SK-MEL-5 (cell line): Measurements from ENCODE around the gene RBMS1. TPM values are rescaled to one million over a fixed set of nuclear protein-coding genes. Genes with fewer than 3 reads are reported as not detected.
A peak's percentile ranks its signal among the peaks of the same experiment; 100 is the strongest.

Experiments used
- DNase-seq: peaks from one replicate; pipeline ENCODE4 v3.0.0-alpha.2; 2016; ENCODE audit warnings: low read depth, low spot score
- in situ Hi-C: cut with HindIII; loops from 2 replicates; pipeline ENCODE4 v1.10.0; 2016; ENCODE audit warnings: low sequenced_read_pairs, high pct_unique_total_duplicates, low pct_unique_long_range_greater_than_20kb
- total RNA-seq: library from RNA; depleted of rRNA; stranded (reverse); fragments of >200 nt; shearing (Covaris generic); gene quantifications from 2 replicates; pipeline ENCODE4 v1.2.3, GENCODE V29; 2014

Gene RBMS1
- total RNA-seq, 1 experiment from 2014 or later = 56.8 TPM

GRCh38 chr2:160343404-160343803 lies 150.2 kb downstream of the RBMS1 start:
- no peak for DNase-seq
- in situ Hi-C loops = no loop called here

- DNase-seq = no peak
- in situ Hi-C loops = no loop called here
These were observed 153.9 kb downstream of the RBMS1 start for GRCh38 chr2:160339726-160340125.

- in situ Hi-C loops = no loop called here
- DNase-seq = no peak
These were observed 154.5 kb downstream of the RBMS1 start for GRCh38 chr2:160338901-160339685.

- DNase-seq = no peak
- in situ Hi-C loops = no loop called here
These were observed 155.9 kb downstream of the RBMS1 start for GRCh38 chr2:160337728-160338127.

- in situ Hi-C loops = no loop called here
These were observed 157.0 kb downstream of the RBMS1 start for GRCh38 chr2:160336635-160337034.

GRCh38 chr2:160336105-160336504 lies 157.5 kb downstream of the RBMS1 start:
- in situ Hi-C loops = no loop called here
- DNase-seq = no peak

More at GRCh38 chr2:160336635-160337034, 157.0 kb downstream of the RBMS1 start:
- no peak for DNase-seq

GRCh38 chr2:160335441-160335840 lies 158.2 kb downstream of the RBMS1 start:
- DNase-seq = no peak
- in situ Hi-C loops = no loop called here

- DNase-seq = no peak
- in situ Hi-C loops = no loop called here
These were observed 159.4 kb downstream of the RBMS1 start for GRCh38 chr2:160334028-160334741.

- in situ Hi-C loops = no loop called here
- DNase-seq = no peak
These were observed 160.1 kb downstream of the RBMS1 start for GRCh38 chr2:160333324-160334027.

GRCh38 chr2:160332318-160332717 lies 161.3 kb downstream of the RBMS1 start:
- peak; percentile 54 for DNase-seq
- in situ Hi-C loops = no loop called here

GRCh38 chr2:160331258-160332025 lies 162.2 kb downstream of the RBMS1 start:
- DNase-seq = no peak
- in situ Hi-C loops = no loop called here

- in situ Hi-C loops = no loop called here
- peak; percentile 11 for DNase-seq
These were observed 164.6 kb downstream of the RBMS1 start for GRCh38 chr2:160328811-160329527.

GRCh38 chr2:160326786-160327185 lies 166.8 kb downstream of the RBMS1 start:
- peak; percentile 35 for DNase-seq
- in situ Hi-C loops = no loop called here

GRCh38 chr2:160325418-160325817 lies 168.2 kb downstream of the RBMS1 start:
- no peak for DNase-seq
- in situ Hi-C loops = no loop called here

GRCh38 chr2:160324917-160325316 lies 168.7 kb downstream of the RBMS1 start:
- in situ Hi-C loops = no loop called here
- no peak for DNase-seq

- in situ Hi-C loops = no loop called here
- peak; percentile 67 for DNase-seq
These were observed 169.3 kb downstream of the RBMS1 start for GRCh38 chr2:160324161-160324800.

- in situ Hi-C loops = no loop called here
These were observed 171.3 kb downstream of the RBMS1 start for GRCh38 chr2:160322320-160322719.

More at GRCh38 chr2:160322320-160322719, 171.3 kb downstream of the RBMS1 start:
- no peak for DNase-seq
